GM18519 (cell line): Measurements from ENCODE around the gene MAPK8.

Source experiments
- ATAC-seq: cut with Tn5 transposase; IDR thresholded peaks from one replicate; pipeline ENCODE4 v1.9.1; 2021; ENCODE audit warnings: mild to moderate bottlenecking, moderate library complexity; ENCODE audit not compliant: unreplicated experiment, low FRiP score

MAPK8 gene

GRCh38 chr10:48469516-48470020 is 163.1 kb downstream of the MAPK8 start:
- no peak for ATAC-seq

- ATAC-seq: no peak
These were observed 163.8 kb downstream of the MAPK8 start for GRCh38 chr10:48470115-48470892.

- ATAC-seq: no peak
These were observed 164.7 kb downstream of the MAPK8 start for GRCh38 chr10:48470893-48471805.

- no peak for ATAC-seq
These were observed 166.1 kb downstream of the MAPK8 start for GRCh38 chr10:48472501-48473069.

- no peak for ATAC-seq
These were observed 167.2 kb downstream of the MAPK8 start for GRCh38 chr10:48473704-48474103.

- ATAC-seq: no peak
These were observed 168.4 kb downstream of the MAPK8 start for GRCh38 chr10:48474765-48475365.

- no peak for ATAC-seq
These were observed 169.4 kb downstream of the MAPK8 start for GRCh38 chr10:48475943-48476278.

GRCh38 chr10:48476279-48476982 is 170.0 kb downstream of the MAPK8 start:
- no peak for ATAC-seq

- no peak for ATAC-seq
These were observed 170.7 kb downstream of the MAPK8 start for GRCh38 chr10:48477141-48477540.

GRCh38 chr10:48477616-48478015 is 171.1 kb downstream of the MAPK8 start:
- ATAC-seq: no peak

GRCh38 chr10:48478469-48478868 is 172.0 kb downstream of the MAPK8 start:
- no peak for ATAC-seq

GRCh38 chr10:48478980-48479811 is 172.7 kb downstream of the MAPK8 start:
- ATAC-seq: no peak

GRCh38 chr10:48480397-48481374 is 174.2 kb downstream of the MAPK8 start:
- ATAC-seq: no peak

- ATAC-seq: no peak
These were observed 174.9 kb downstream of the MAPK8 start for GRCh38 chr10:48481385-48481784.

GRCh38 chr10:48482207-48482606 is 175.7 kb downstream of the MAPK8 start:
- ATAC-seq: no peak

GRCh38 chr10:48484911-48485310 is 178.4 kb downstream of the MAPK8 start:
- no peak for ATAC-seq

- no peak for ATAC-seq
These were observed 179.2 kb downstream of the MAPK8 start for GRCh38 chr10:48485711-48486110.

GRCh38 chr10:48487244-48487643 is 180.8 kb downstream of the MAPK8 start:
- ATAC-seq: no peak
